PFSK-1 (cell line): ENCODE results near the gene CIPC.

ENCODE experiments used
- POLR2AphosphoS5 ChIP-seq: IDR thresholded peaks from 2 replicates; pipeline ENCODE4 v1.6.1; 2012; ENCODE audit warnings: low read depth, mild to moderate bottlenecking, control low read depth, low read length, moderate library complexity
- TAF1 ChIP-seq: IDR thresholded peaks from 2 replicates; pipeline ENCODE4 v1.6.1; 2012; ENCODE audit warnings: low read length, control low read depth, borderline replicate concordance; ENCODE audit not compliant: insufficient read depth

DNA sequence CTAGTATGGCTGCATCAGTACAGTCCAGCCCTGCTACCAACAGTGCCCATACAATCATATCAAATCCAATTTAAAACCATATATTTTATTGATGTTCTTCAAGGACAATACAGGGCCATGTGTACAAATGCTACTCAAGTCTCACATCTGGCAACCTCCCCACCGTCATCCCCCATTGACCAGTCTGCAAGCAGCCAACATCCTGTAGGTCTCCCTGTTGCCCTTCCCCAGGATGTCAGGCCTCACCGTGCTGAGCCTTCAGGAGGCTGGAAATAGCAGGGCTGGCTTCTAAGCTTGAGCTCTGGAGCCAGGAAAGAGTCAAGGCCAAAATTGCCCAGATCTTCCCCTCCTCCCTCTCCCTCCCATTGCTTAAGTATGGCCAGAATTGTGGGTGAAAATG, 33.1 kb downstream of the CIPC start:
- no peak for TF ChIP-seq TAF1
- no peak for TF ChIP-seq POLR2AphosphoS5
